ENCODE data around the gene ZNF655. TPM values are rescaled to one million over a fixed set of nuclear protein-coding genes. Genes with fewer than 3 reads are reported as not detected.
A peak's percentile ranks its signal among the peaks of the same experiment; 100 is the strongest.

ZNF655 gene
- total RNA-seq, 1 experiment from 2014 or later: not detected

GRCh38 chr7:99615989-99616358 is 57.5 kb downstream of the ZNF655 start:
- Mint-ChIP-seq H3K9me3 (ENCODE audit: low read depth, unreplicated experiment) (no peaks in the 10 kb centered on the region), H3K4me1 (ENCODE audit: low read depth, unreplicated experiment) (peaks cover 33% of the 10 kb centered on the region), H3K27ac (ENCODE audit: unreplicated experiment) (peak overlapping the region; percentile 73), H3K36me3 (ENCODE audit: insufficient read depth, unreplicated experiment) (peaks cover 35% of the 10 kb centered on the region), H3K4me3 (ENCODE audit: low read depth, unreplicated experiment) (peak overlapping the region; percentile 83), H3K27me3 (ENCODE audit: unreplicated experiment) (peaks cover 17% of the 10 kb centered on the region)
- TF ChIP-seq CTCF (IDR thresholded peaks at IDR 0.05; ENCODE audit: unreplicated experiment): no peak
- no TSS peak for BruUV-seq (replicated peaks)
- intact Hi-C loops (cut with micrococcal nuclease; ENCODE audit: unreplicated experiment): loop anchor here (10.0 kb wide), 1 partner anchor 121 kb away; no protein-coding TSS in a partner anchor
- CTCF ChIA-PET: interaction anchor here (1.5 to 1.7 kb wide), 2 partner anchors 91 to 143 kb away, joined by 3 to 12 read pairs; partner anchors contain the start of gene ZNF789
- DNase-seq: no peak

GRCh38 chr7:99616359-99617191 is 58.1 kb downstream of the ZNF655 start, which contains the start of gene ZSCAN25:
TSS of gene ZSCAN25 (plus strand) at chr7:99616946. CDS start at chr7:99619607, 2,661 bp downstream.
- Mint-ChIP-seq H3K9me3 (ENCODE audit: low read depth, unreplicated experiment) (no peaks in the 10 kb centered on the region), H3K27ac (ENCODE audit: unreplicated experiment) (peak within 1 kb of the TSS; percentile 73), H3K4me1 (ENCODE audit: low read depth, unreplicated experiment) (peaks cover 33% of the 10 kb centered on the region), H3K27me3 (ENCODE audit: unreplicated experiment) (peaks cover 11% of the 10 kb centered on the region), H3K4me3 (ENCODE audit: low read depth, unreplicated experiment) (peak within 1 kb of the TSS; percentile 83), H3K36me3 (ENCODE audit: insufficient read depth, unreplicated experiment) (peaks cover 35% of the 10 kb centered on the region)
- CTCF ChIA-PET: interaction anchor here (0.5 to 1.7 kb wide), 3 partner anchors 91 to 302 kb away, joined by 3 to 12 read pairs (median 3); partner anchors contain the start of gene ZNF789
- intact Hi-C loops (cut with micrococcal nuclease; ENCODE audit: unreplicated experiment): loop anchor here (10.0 kb wide), 1 partner anchor 122 kb away; no protein-coding TSS in a partner anchor
- peak; percentile 85 for DNase-seq
- TF ChIP-seq CTCF (IDR thresholded peaks at IDR 0.05; ENCODE audit: unreplicated experiment): no peak
- BruUV-seq (replicated peaks): no TSS peak

GRCh38 chr7:99617192-99617781 is 58.8 kb downstream of the ZNF655 start:
- no TSS peak for BruUV-seq (replicated peaks)
- Mint-ChIP-seq H3K4me3 (ENCODE audit: low read depth, unreplicated experiment) (peak overlapping the region; percentile 83), H3K36me3 (ENCODE audit: insufficient read depth, unreplicated experiment) (peaks cover 35% of the 10 kb centered on the region), H3K4me1 (ENCODE audit: low read depth, unreplicated experiment) (peaks cover 33% of the 10 kb centered on the region), H3K9me3 (ENCODE audit: low read depth, unreplicated experiment) (no peaks in the 10 kb centered on the region), H3K27me3 (ENCODE audit: unreplicated experiment) (peaks cover 4% of the 10 kb centered on the region), H3K27ac (ENCODE audit: unreplicated experiment) (peak overlapping the region; percentile 73)
- CTCF ChIA-PET: interaction anchor here (0.5 to 1.7 kb wide), 2 partner anchors 92 to 301 kb away, joined by 3 to 12 read pairs; no protein-coding TSS in a partner anchor
- TF ChIP-seq CTCF (IDR thresholded peaks at IDR 0.05; ENCODE audit: unreplicated experiment): no peak
- DNase-seq: no peak
- intact Hi-C loops (cut with micrococcal nuclease; ENCODE audit: unreplicated experiment): loop anchor here (10.0 kb wide), 1 partner anchor 122 kb away; no protein-coding TSS in a partner anchor

- no peak for TF ChIP-seq CTCF (IDR thresholded peaks at IDR 0.05; ENCODE audit: unreplicated experiment)
- CTCF ChIA-PET: no interaction called here
- H3K36me3 Mint-ChIP-seq (ENCODE audit: insufficient read depth, unreplicated experiment): peaks cover 41% of the 10 kb centered on the region
- no peak overlapping the region for H3K27ac Mint-ChIP-seq (ENCODE audit: unreplicated experiment)
- peaks cover 33% of the 10 kb centered on the region for H3K4me1 Mint-ChIP-seq (ENCODE audit: low read depth, unreplicated experiment)
- BruUV-seq (replicated peaks): no TSS peak
- intact Hi-C loops (cut with micrococcal nuclease; ENCODE audit: unreplicated experiment): loop anchor here (10.0 kb wide), 1 partner anchor 124 kb away; no protein-coding TSS in a partner anchor
- H3K9me3 Mint-ChIP-seq (ENCODE audit: low read depth, unreplicated experiment): no peaks in the 10 kb centered on the region
- no peak for DNase-seq
- no peaks in the 10 kb centered on the region for H3K27me3 Mint-ChIP-seq (ENCODE audit: unreplicated experiment)
- no peak overlapping the region for H3K4me3 Mint-ChIP-seq (ENCODE audit: low read depth, unreplicated experiment)
These were observed 60.3 kb downstream of the ZNF655 start for GRCh38 chr7:99618726-99619125.

Data from Calu3 (cell line).